TTC549 (cell line): Measurements from ENCODE around the gene ISG20L2.
A peak's percentile ranks its signal among the peaks of the same experiment; 100 is the strongest.

Experiments
- FAIRE-seq: peaks from 2 replicates; lab custom pipeline; 2012; peaks lifted over from hg19 to GRCh38; lab: Jason Lieb, UNC

The ISG20L2 gene

DNA sequence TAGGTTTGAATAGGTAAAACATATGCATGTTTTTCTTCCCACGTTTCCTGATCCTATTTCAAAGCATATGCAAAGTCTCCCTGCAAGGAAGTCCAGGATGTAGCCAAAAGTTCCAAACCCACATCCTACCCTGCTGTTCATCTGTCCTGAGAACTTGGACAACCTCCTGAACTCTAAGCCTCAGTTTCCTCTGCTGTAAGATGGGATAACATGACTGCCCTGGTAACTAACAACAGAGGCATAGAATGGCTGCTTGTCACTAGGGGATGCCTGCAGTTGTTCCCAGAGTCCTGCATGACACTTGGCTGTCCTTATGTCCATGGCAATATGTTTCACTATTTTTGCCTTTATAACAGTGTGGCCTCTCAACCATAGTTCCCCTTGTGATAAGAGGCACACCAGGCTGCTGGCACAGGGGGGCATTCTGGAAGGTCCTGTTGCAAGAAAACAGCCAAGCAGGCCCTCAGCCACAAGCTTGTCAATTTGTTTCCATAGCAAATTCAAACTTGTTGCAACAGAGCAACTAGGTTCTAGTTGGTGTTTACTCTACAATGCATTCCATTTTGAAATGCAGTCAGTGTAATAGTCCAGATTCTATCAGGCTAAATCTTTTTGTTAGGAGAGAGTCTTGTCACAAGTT lies 24.4 kb upstream of the ISG20L2 start:
- FAIRE-seq = no peak

DNA sequence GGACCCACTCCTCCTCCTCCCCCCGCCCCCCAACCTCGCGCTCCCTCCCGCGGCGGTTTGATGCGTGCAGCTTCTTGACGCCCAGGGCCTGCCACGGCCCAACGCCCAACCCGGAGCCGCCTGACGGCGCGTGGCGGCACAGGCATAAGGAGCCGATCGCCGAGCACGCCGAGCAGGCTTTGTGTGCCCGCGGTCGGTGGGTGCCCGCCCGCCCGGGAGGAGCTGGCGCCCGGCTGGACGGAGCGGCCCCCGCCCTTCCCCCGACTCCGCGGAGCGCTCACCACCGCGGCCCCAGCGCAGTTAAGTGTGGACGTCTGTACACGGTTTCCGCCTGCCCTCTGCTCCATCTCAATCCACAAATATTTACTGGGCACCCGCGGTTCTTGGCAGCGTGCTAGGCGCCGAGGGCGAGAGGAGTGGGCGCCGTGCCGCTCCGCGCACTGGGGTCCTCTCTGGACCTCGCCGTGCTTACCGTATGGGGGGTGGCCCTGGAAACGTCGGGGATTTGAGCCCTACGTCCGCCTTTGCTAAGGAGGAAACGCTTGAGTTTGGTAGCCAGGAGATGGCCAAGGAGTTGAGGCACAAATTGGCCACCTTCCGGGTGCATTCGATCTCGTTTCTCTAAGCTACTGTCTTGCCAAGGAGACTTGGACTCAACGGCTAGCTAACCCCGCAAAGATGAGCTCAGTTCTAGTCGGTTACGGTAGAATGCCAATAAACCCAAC lies 23.4 kb upstream of the ISG20L2 start:
- FAIRE-seq = no peak

DNA sequence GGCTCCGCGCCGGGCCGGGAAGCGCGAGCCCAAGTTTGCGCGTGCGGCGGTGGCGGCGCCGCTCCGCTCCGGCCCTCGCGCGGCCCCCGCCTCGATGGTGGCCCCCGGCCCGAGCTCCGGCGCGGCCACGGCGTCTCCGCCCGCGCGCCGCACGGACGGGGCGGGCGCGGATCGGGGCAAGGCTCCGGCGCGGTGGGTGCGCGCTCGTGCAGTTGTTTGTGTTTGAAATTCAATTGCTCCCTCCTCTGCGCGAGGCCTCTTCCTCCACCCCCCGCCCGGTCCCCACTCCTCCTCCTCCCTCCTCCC lies 22.8 kb upstream of the ISG20L2 start, which contains the start of gene HDGF:
Gene HDGF, minus strand, starts transcription at position 225 of the 306 bp plus-strand sequence. CDS start 246 bp downstream, outside the sequence.
- FAIRE-seq = no peak

DNA sequence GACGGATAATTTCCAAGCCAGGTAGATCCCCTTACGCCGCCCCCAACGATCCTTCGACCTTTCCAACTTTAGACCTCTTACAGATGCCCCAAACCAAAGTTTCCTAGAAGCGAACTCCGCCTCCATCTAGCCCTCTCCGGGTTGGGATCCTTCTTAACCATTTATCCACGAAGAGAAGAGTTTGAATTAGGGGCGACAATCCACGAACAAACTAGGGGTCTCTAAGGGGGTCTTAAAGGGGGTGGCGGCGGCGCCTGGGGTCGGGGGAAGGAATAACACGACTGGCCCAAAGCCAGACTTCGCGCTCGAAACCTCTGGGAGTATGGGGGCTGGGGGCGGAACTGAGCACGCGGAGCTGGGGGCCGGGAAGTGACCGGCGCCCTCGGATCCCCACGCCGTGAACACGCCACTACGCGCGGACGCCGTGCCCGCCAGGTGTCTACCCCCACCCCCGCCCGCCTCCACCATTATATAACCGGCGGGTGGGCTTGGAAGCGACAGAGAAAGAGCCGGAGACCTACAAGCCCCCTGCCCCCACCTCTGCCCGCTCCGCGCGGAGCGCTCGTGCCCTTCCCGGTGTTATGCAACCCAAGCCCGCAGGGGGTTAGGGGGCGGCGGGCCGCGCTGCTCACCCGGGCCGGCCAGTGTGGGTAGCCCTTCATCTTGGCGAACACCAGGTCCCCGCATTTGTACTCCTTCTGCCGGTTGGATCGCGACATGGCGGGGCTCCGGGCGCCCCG lies 22.3 kb upstream of the ISG20L2 start:
- FAIRE-seq = no peak

DNA sequence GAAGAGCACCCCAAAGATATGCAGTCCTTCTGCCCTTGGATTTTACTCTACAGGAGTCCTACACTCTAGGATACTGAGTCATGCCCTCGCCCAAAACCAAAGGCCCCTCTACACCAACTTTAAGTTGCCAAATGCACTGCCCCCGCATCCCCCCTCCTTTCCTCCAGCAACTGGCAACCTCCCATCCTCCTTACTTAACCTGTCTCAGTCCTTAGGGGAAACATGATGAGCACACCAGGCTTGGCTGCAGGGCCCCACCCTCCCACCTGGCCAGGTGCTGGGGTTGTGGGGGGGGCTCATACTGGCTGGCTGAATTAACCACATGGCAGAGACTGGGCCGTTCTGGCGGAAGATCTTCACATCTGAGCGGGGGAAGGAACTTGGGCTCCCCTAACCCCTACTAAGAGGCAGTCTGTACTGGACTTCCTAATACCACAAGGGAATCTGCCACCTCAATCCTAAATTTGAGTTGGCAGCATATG lies 21.7 kb upstream of the ISG20L2 start:
- FAIRE-seq = no peak

DNA sequence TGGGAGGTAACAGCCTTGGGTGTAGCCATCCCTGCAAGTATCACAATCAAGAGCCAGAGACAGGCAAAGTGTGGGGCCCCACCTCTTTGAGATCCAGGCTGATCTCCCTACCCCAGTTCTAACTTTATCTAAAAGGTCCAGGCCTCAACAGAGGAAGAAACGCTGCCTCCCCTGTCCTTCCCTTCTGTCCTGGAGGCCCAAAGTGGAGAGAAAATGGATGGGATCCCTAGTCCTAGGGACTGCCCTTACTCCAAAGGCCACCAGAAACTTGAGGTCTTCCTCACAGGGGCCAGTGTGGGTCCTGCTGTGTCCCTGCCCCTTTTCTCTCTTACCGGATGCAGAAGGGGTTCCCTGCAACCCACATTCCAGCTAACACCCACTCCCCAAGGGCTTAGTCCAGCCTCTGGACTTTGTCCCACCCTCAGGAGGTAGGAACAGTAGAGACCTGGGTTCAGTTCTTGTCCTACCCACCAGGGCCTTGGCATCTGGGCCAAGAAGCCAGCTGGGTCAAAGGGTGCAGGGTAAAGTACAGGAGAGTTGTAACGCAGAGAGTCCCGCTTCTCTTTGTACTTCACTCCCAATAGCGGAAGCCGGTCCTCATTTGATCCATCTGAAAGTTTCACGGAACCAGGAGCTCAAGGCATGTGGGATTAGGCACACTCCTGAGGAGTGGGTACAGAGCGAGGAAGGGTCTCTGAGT lies 21.0 kb upstream of the ISG20L2 start:
- FAIRE-seq = no peak

DNA sequence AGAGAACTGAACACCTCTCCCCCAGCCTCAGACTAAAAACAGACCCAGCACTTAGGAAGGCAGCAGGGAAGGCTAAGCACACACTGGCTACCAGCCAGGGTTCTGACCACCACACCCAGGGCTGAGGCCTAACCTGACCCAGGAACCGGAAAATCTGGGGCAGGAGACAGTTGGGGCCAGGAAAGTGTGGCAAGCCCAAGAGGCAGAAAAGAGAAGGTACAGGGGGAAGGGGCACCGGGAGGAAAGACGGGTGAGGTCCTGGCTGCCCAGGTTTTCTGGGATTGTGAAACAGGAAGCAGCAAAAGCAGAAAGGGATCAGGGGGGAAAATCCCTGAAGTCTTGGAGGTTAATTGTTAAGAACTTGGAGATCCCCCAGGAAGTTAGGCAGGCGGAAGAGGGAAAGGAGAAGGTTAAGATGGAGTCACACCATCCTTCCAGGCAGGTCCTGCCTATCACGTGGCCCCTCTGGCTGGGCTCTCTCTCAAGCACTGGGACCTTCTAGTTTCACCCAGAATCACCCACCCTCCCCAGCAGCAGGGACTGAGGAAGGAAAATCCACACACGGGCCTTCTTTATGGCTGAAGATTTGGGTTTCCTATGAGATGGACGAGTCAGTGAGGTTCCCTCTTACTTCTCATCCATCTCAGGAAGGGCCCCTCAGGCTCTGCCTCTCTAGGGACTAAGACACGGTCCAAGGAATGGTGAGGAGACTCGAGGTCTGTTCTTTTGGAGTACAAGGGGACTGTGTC lies 20.3 kb upstream of the ISG20L2 start:
- FAIRE-seq = no peak

DNA sequence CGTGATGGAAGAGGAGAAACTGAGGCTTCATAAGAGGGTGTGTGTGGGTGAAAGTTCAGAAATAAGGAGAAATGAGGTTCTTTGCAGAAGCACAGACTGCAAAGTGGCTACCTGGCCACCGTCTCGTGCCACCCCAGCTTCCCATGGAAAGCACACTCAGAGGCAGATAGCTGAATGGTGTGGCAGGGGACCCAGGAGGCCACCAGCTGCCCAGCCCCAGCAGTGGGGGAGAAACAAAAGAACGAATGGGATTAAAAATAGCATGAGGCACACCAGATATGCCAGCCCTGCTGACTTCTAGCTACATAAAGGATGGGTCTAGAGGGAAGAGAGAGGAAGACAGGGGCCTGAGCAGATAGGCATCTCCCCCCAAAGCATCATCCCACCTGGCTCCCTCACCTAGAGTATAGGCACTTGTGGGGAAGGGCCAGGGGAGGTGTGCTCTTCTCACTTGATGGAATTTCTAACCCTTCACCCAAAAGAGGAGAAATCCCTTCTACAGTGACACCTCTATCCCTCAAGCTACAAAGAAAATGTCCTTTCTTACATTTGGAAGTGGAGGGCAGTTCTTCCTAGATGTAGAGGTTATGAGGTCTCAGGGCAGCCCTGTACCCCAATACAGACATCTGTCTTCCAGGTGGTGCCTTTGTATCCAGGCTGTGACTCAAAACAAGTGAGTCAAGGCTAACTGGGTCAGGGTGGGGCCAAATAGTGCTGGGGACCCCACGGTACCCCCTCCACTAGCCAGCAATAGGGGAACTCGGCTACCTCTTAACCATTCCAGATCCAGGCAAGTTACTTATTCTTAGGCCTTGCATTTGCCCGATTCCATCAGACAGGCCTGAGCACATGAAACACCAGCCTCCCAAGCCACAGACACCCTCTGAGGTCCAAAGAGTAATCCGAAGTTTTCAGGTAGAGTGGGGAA lies 19.4 kb upstream of the ISG20L2 start:
- FAIRE-seq = no peak

DNA sequence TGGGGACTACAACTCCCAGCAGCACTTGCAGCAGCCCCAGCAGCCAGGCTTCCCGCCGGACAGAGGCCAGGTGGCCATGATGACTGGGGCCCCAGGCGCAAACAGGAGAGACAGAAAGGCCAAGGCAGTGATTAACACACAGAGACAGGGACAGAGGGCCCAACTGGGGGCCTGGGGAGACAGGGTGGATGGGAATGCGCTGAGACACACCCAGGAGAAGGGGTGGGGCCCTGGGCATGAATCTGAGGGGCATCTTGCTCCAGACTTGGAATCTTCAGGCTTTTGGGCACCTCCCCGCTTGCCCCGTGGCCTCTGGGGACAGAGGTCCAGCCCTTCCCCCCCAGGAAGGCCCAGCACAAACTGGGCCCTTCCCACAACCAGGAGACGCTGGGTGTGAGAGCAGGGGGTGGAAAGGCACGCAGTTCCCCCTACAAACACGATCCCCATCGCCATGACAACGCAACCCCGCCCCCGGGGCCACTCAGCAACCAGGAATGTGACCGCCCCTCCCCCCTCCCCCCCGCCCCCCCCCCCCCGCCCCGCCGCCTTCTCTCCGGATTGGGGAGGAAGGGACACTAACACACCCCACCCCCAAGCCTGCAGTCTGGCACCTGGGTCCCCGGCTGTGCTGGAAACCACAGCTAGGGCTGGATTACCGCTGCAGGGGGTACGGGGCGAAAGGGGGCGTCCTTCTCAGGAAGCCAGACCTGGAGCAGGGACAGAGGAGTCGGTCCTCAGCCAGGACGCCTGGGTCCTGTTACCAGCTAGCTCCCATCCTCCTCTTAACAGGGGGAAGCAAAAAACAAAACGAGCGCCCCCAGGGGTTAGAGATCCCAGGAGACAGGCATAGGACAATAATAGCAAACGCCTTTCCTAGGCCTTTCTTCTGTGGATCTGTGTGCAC lies 18.4 kb upstream of the ISG20L2 start:
- FAIRE-seq = no peak

DNA sequence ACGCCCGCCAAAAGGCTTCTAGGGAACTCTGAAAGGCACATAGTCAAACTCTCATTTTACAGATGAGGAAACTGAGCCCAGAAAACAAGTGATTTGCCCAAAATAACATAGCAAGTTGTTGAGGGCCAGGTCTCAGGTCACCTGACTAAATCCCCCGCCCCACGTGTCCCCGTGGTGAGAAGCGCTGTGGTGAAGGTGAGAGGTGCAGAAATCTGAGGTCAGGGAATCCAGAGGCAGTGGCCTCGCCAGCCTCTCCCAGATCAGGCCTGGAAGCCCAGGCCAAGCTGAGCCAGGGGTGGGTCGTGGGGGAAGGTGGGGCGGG lies 17.8 kb upstream of the ISG20L2 start:
- FAIRE-seq = no peak

DNA sequence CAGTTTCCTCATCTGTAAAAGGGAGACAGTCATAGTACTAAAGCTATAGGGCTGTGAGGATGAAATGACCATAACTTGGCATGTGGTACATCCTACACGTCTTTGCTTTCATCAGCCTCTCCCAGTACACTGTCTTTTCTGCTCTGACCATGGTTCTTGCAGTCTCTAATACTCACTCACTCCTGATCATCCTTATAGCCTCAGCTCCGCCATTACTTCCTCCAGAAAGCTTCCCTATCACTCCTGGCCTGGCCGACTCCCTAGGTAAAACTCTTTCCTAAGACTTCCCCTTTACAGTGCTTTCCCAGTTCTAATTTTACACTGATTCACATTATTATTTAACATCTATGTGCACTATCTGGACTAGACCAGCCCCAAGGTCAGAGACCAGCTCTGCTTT lies 17.3 kb upstream of the ISG20L2 start:
- no peak for FAIRE-seq

DNA sequence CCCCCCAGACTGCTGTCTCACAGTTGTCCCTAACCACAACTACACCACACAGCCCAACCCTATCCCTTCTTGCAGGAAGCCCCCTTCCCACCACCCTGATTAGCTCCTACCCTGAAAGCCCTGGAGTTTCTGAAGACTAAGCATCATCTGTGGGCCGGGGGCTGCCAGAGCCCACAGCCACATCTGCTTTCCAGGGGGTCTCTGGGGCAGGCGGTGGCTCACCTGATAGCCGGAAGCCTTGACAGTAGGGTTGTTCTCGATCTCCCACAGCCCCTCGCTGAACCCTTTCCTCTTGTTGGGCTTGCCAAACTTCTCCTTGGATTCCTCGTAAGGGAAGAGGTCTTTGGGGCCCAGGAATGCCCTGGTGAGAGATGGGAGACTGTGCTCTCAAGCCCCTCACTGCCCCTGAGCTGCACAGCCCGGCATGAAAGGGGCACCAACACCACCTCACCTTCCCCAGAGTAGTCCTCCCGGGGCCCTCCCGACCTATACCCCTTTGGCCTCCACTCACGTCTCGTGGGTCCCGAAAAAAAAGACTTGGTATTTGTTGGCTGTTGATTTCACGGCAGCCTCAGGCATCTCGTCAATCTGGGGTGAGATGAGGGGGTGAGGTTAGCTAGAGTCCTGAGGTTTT lies 16.3 kb upstream of the ISG20L2 start:
- FAIRE-seq = no peak

DNA sequence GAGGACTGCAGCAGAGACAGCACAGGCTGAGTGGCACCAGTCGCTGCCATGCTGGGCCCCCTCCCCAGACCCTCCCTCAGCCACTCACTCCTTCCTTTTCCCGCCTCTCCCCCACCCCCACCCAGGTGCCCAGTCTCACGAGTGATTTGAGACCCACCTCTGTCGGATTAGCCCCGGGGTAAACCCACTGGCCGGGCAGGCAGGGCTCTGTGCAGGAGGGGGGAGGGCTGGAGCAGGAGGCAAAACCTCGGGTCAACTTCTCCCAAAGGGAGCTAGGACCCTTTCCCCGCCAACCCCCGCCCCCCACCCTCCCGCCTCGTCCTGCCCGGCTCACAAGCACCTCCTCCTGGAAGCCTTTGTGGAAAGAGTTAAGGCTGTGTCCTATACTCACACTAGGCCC lies 15.8 kb upstream of the ISG20L2 start:
- no peak for FAIRE-seq

DNA sequence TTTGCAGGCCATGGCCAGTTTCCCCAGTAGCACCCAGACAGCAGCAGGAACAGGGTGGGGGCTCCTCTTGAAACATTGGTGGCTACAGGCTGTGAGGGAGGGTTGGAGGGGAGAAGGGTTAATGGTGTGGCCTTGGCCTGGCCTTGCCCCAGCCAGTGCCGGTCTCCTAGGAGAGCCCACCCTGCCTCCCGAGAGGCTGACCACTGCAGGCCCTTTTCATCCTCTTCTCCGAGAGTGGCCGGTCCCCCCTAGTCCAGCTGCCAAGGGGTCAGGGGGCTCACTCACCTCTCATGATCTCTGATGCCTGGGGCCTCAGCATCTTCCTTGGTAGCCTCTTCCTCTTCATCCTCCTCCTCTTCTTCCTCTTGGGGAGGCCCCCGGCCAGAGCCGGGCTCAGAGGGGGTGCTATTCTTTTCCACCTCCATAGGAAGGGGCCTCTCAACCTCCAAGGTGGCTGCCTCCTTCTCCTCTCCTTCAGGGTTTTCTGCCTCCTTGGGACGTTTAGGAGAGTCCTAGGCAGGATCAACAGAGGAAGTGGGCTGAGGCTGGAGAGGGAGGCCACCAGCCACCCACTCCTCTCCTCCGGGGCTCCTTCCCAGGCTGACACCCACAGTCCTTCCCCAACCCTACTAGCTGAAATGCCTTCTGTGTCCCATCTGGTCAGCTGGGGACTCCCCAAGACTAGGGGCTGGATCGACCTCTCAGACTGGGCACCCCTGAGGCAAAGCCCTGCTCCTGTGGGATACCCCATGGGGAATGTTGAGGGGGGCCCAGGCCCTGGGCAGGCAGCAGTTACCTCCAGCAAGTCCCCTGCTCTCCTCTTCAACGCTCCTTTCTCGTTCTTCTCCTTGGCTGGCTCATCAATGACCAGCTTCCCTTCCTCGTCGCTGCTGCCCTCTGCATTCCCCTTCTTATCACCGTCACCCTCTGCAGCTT lies 15.1 kb upstream of the ISG20L2 start:
- FAIRE-seq = no peak

DNA sequence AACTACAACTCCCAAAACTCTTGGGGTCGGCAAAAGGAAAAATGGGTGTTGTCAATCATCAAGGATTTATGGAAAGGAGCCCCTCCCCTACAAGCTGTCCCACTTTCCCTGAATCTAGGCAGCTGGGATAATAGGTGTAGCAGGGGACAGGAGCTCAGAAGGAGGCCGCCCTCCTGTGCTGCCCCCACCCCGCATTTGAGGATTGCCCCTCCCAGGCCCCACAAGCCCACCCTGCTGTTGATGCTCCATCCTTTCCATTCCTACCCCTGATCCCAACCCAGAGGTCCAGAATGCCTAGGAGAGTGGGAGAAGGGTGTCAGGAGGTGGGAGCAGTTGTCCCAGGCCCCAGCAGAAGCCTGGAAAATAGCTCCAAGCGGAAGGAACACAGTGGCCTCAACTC lies 14.2 kb upstream of the ISG20L2 start:
- FAIRE-seq = no peak

DNA sequence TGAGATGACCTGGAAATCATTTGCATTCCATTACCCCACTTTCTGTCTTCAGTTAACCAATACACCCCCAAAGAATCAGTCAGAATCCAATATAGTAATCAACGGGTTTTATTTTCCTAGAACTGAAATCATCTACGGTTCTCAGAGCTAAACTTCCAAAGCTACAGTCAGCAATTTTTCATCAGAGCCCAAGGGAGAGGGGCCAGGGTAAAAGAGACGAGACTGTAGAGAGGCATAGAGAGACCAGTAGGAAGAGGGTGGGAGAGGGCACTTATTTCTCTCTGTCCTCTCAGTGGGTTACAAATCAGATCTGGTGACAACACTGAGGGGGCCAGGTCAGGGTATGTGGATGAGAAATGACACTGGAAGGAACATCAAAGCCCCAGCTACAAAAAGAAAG lies 13.5 kb upstream of the ISG20L2 start:
- FAIRE-seq = peak; percentile 48

DNA sequence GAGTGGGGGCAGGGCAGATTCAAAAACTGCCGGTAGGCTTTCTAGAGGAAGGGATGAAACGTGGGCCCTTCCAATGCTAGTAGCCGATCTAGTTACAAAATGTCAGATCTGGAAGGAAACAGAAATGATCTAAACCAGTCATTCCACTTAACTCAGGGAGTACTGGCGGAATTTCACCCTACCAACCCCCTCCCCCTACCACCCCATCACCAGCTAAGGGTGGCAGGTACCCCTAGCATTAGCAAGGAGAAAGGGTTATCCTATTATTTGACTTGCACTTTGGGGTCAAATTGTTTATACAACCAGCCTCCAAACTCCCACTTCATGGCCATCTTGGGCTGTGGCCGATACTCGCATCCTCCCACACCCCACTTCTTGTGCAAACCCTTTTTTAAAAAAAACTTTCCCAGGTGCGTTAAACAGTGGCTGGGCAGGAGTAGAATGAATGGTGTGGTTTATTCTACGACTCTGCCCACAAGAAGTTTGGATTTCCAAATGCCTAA lies 13.0 kb upstream of the ISG20L2 start:
- no peak for FAIRE-seq
